ENCODE results near the gene RABGAP1L. TPM values are rescaled to one million over a fixed set of nuclear protein-coding genes. Genes with fewer than 3 reads are reported as not detected.

RABGAP1L gene
- total RNA-seq, 1 donor from 2014 or later = 44.1 TPM

- Mint-ChIP-seq H3K36me3 (ENCODE audit: unreplicated experiment) (no peaks in the 10 kb centered on the region), H3K9me3 (ENCODE audit: unreplicated experiment) (no peaks in the 10 kb centered on the region), H3K4me3 (ENCODE audit: unreplicated experiment) (no peak overlapping the region), H3K27me3 (ENCODE audit: unreplicated experiment) (no peaks in the 10 kb centered on the region), H3K4me1 (ENCODE audit: low read depth, unreplicated experiment) (no peaks in the 10 kb centered on the region), H3K27ac (ENCODE audit: unreplicated experiment) (no peak overlapping the region)
- TF ChIP-seq CTCF (IDR thresholded peaks at IDR 0.05; ENCODE audit: partially characterized antibody, unreplicated experiment) = no peak
- DNase-seq = no peak
Observed at GRCh38 chr1:174198202-174198601, 38.9 kb downstream of the RABGAP1L start.

GRCh38 chr1:174200746-174201145 is 41.4 kb downstream of the RABGAP1L start:
- Mint-ChIP-seq H3K4me3 (ENCODE audit: unreplicated experiment) (no peak overlapping the region), H3K4me1 (ENCODE audit: low read depth, unreplicated experiment) (no peaks in the 10 kb centered on the region), H3K27me3 (ENCODE audit: unreplicated experiment) (peaks cover 1% of the 10 kb centered on the region), H3K27ac (ENCODE audit: unreplicated experiment) (no peak overlapping the region), H3K36me3 (ENCODE audit: unreplicated experiment) (no peaks in the 10 kb centered on the region), H3K9me3 (ENCODE audit: unreplicated experiment) (no peaks in the 10 kb centered on the region)
- DNase-seq = no peak
- TF ChIP-seq CTCF (IDR thresholded peaks at IDR 0.05; ENCODE audit: partially characterized antibody, unreplicated experiment) = no peak

- Mint-ChIP-seq H3K4me1 (ENCODE audit: low read depth, unreplicated experiment) (no peaks in the 10 kb centered on the region), H3K36me3 (ENCODE audit: unreplicated experiment) (peaks cover under 1% of the 10 kb centered on the region), H3K27ac (ENCODE audit: unreplicated experiment) (no peak overlapping the region), H3K27me3 (ENCODE audit: unreplicated experiment) (peaks cover 1% of the 10 kb centered on the region), H3K9me3 (ENCODE audit: unreplicated experiment) (no peaks in the 10 kb centered on the region), H3K4me3 (ENCODE audit: unreplicated experiment) (no peak overlapping the region)
- no peak for TF ChIP-seq CTCF (IDR thresholded peaks at IDR 0.05; ENCODE audit: partially characterized antibody, unreplicated experiment)
- no peak for DNase-seq
Observed at GRCh38 chr1:174204697-174205308, 45.5 kb downstream of the RABGAP1L start.

GRCh38 chr1:174206148-174206836 is 47.0 kb downstream of the RABGAP1L start:
- no peak overlapping the region for H3K27ac Mint-ChIP-seq (ENCODE audit: unreplicated experiment)
- H3K4me3 Mint-ChIP-seq (ENCODE audit: unreplicated experiment) = no peak overlapping the region
- peaks cover 15% of the 10 kb centered on the region for H3K36me3 Mint-ChIP-seq (ENCODE audit: unreplicated experiment)
- H3K4me1 Mint-ChIP-seq (ENCODE audit: low read depth, unreplicated experiment) = no peaks in the 10 kb centered on the region
- TF ChIP-seq CTCF (IDR thresholded peaks at IDR 0.05; ENCODE audit: partially characterized antibody, unreplicated experiment) = no peak
- H3K9me3 Mint-ChIP-seq (ENCODE audit: unreplicated experiment) = peaks cover 1% of the 10 kb centered on the region
- no peak for DNase-seq
- H3K27me3 Mint-ChIP-seq (ENCODE audit: unreplicated experiment) = peaks cover 1% of the 10 kb centered on the region

Measured in glutamatergic neuron (in vitro differentiated cells).